ENCODE results near the gene COBL.

COBL gene

DNA sequence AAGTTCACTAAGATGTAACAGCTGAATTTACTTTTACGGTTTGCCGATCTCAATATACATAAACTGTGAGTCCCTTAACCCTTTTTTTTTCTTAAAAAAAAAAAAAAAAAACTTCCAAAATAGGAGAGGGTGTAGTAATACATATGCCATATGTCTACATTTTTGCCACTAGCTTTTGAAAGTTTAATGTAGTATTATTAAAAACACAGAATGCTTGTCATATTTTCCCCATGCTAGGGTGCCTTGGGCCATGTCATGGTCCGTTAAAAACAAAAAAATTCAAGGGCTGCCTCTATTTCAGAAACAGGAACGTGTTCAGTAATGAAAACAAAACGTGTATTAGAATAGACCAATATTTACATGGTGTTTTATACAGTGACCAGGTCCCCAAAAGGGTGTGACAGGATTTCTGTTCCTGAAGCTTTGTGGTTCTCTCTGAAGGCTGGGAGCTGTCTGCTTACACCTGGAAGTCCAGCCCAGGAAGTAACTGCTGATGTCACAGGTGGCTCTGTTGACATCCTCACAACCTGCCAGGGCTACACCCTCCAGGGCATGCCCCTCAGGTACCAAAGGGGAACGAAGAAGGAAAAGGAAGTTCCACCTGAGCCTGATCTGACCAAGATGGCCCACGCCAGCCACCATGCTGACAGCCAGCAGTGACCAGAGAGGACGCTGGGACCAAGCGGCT, 79.0 kb downstream of the COBL start:
- no peaks in the 10 kb centered on the region for H3K36me3 ChIP-seq (ENCODE audit: control insufficient read depth in 4 of 4, insufficient read depth in 4 of 4, low read length in 3 of 4)
- no peak overlapping the region for H3K4me3 ChIP-seq (ENCODE audit: control insufficient read depth in 1 of 7, extremely low read depth in 1 of 7, insufficient read depth in 4 of 7, low read depth in 2 of 7, low read length in 6 of 7)
- H3K4me1 ChIP-seq (ENCODE audit: control extremely low read depth in 1 of 4, control insufficient read depth in 4 of 4, insufficient read depth in 4 of 4, low read length in 3 of 4) = no peaks in the 10 kb centered on the region
- 92% methylated on average over 6 of the region's 9 CpGs for WGBS (ENCODE audit: insufficient coverage)
- H3K9me3 ChIP-seq (ENCODE audit: control extremely low read depth in 1 of 5, control insufficient read depth in 4 of 5, insufficient read depth in 2 of 5, low read depth in 1 of 5, low read length in 4 of 5) = no peaks in the 10 kb centered on the region
- H3K27me3 ChIP-seq (replicated peaks in 2 of 5; ENCODE audit: control insufficient read depth in 4 of 5, insufficient read depth in 5 of 5, low read length in 4 of 5) = no peaks in the 10 kb centered on the region
- CTCF ChIA-PET = no interaction called here
- POLR2A ChIA-PET = no interaction called here
- H3K27ac ChIP-seq (ENCODE audit: insufficient read depth in 1 of 2, low read depth in 1 of 2, low read length in 2 of 2, poor library complexity in 1 of 2, severe bottlenecking in 2 of 2) = no peak overlapping the region
- DNase-seq = no peak

DNA sequence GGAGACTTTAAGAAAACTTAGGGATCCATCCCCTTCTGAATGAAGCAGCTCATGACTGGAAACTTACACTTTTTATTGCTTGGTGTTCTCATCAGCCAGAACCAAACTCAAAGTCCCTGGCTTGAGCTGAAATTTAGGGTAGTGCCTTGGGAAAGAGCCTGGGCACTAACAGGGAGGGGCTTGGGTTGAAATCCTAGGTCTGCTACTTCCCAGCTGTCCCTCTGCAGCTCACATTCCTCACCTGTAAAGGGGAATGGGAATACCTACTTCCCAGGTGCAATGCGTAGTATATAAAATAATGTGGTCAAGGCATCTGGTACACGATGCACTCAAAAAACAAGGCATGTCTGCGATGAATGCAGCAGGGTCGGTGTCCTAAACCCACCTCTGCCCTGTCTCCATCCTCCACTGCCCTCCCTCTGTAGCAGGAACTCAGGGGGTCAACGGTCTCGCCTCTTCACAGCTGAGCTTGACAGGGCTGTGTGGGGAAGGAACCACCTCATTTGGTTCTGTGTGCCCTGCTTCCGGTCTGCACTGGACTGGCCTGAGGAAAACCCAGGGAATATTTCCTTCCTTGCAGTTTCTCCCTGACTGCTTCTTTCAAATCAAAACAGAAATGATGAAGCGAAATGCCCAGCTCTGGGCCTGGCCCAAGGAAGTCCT, 80.0 kb downstream of the COBL start:
- 96% methylated on average over 8 of the region's 8 CpGs for WGBS (ENCODE audit: insufficient coverage)
- ChIA-PET POLR2A (no interaction called here), CTCF (no interaction called here)
- Histone ChIP-seq H3K27ac (ENCODE audit: insufficient read depth in 1 of 2, low read depth in 1 of 2, low read length in 2 of 2, poor library complexity in 1 of 2, severe bottlenecking in 2 of 2) (no peak overlapping the region), H3K27me3 (replicated peaks in 2 of 5; ENCODE audit: control insufficient read depth in 4 of 5, insufficient read depth in 5 of 5, low read length in 4 of 5) (no peaks in the 10 kb centered on the region), H3K9me3 (ENCODE audit: control extremely low read depth in 1 of 5, control insufficient read depth in 4 of 5, insufficient read depth in 2 of 5, low read depth in 1 of 5, low read length in 4 of 5) (no peaks in the 10 kb centered on the region), H3K4me1 (ENCODE audit: control extremely low read depth in 1 of 4, control insufficient read depth in 4 of 4, insufficient read depth in 4 of 4, low read length in 3 of 4) (no peaks in the 10 kb centered on the region), H3K36me3 (ENCODE audit: control insufficient read depth in 4 of 4, insufficient read depth in 4 of 4, low read length in 3 of 4) (no peaks in the 10 kb centered on the region), H3K4me3 (ENCODE audit: control insufficient read depth in 1 of 7, extremely low read depth in 1 of 7, insufficient read depth in 4 of 7, low read depth in 2 of 7, low read length in 6 of 7) (no peak overlapping the region)
- no peak for DNase-seq

DNA sequence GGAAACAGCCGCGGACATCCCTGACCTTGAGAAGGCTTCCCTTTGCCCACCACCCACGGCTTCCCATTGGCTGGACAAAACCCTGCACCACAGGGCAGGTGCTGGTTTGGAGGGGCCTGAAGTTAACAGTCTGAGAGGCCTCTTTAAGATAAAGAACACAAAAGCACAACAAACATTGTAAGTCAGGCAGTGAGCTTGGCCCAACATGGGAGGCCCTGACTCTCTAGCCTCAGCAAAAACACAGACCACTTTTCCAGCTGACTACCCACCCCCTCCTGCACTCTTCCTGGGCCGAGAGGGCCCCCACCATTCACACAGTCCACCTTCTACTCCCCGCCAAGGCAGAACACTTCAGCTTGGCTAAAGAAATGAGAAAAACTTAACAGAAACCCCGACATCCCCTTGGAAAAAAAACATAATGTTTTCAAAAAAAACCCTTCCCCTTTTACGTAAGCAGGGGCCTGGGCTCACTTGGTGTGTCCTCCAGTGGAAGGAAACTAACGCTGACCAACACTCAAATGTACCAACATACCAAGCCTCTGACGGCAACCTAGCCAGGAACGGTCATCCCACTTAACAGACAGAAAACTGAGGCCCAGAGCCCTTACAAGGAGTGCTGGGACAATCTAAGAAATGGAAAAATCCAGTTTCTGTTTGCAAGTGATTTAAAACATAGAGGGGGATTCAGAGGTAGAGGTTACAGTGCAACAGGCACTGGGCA, 80.9 kb downstream of the COBL start:
- ChIA-PET CTCF (no interaction called here), POLR2A (no interaction called here)
- no peaks in the 10 kb centered on the region for H3K36me3 ChIP-seq (ENCODE audit: control insufficient read depth in 4 of 4, insufficient read depth in 4 of 4, low read length in 3 of 4)
- H3K27ac ChIP-seq (ENCODE audit: insufficient read depth in 1 of 2, low read depth in 1 of 2, low read length in 2 of 2, poor library complexity in 1 of 2, severe bottlenecking in 2 of 2) = no peak overlapping the region
- DNase-seq = no peak
- no peaks in the 10 kb centered on the region for H3K9me3 ChIP-seq (ENCODE audit: control extremely low read depth in 1 of 5, control insufficient read depth in 4 of 5, insufficient read depth in 2 of 5, low read depth in 1 of 5, low read length in 4 of 5)
- WGBS (ENCODE audit: insufficient coverage) = 89% methylated on average over 9 of the region's 10 CpGs
- H3K4me3 ChIP-seq (ENCODE audit: control insufficient read depth in 1 of 7, extremely low read depth in 1 of 7, insufficient read depth in 4 of 7, low read depth in 2 of 7, low read length in 6 of 7) = no peak overlapping the region
- H3K27me3 ChIP-seq (replicated peaks in 2 of 5; ENCODE audit: control insufficient read depth in 4 of 5, insufficient read depth in 5 of 5, low read length in 4 of 5) = no peaks in the 10 kb centered on the region
- no peaks in the 10 kb centered on the region for H3K4me1 ChIP-seq (ENCODE audit: control extremely low read depth in 1 of 4, control insufficient read depth in 4 of 4, insufficient read depth in 4 of 4, low read length in 3 of 4)

DNA sequence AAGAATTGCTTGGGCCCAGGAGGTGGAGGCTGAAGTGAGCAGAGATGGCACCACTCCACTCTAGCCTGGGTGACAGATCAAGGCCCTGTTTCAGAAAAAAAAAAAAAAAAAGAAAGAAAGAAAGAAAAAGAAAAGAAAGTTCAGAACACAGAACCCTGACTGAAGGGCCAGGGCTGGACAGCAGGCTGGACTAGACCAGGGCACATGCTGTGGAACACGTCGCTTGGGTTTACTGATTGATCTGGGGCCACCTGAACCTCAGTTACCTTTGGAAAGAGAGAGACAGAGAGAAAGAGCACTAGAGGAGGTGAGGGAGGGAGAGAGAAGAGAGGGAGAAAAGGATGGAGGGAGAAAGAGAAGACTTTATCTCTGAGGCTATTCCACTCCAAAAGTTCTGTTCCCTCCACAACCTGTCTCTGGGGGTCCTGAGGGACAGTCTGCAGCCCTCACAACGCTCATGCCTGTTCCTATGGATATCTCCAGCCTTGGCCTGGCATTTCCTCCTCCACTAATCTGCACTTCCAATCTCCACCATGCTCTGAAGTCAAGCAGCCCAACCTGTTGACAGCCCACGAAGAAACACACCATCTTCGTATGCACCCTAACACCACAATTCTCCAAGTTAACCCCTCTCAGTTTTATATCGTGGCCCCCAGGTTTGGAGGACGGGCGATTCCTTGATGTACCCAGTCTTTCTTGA, 81.8 kb downstream of the COBL start:
- peaks cover 0 to 5% (median 0%) of the 10 kb centered on the region in 5 experiments for H3K27me3 ChIP-seq (replicated peaks in 2 of 5; ENCODE audit: control insufficient read depth in 4 of 5, insufficient read depth in 5 of 5, low read length in 4 of 5)
- no peaks in the 10 kb centered on the region for H3K9me3 ChIP-seq (ENCODE audit: control extremely low read depth in 1 of 5, control insufficient read depth in 4 of 5, insufficient read depth in 2 of 5, low read depth in 1 of 5, low read length in 4 of 5)
- WGBS (ENCODE audit: insufficient coverage) = 97% methylated on average over 8 of the region's 8 CpGs
- CTCF ChIA-PET = no interaction called here
- POLR2A ChIA-PET = no interaction called here
- DNase-seq = no peak
- H3K27ac ChIP-seq (ENCODE audit: insufficient read depth in 1 of 2, low read depth in 1 of 2, low read length in 2 of 2, poor library complexity in 1 of 2, severe bottlenecking in 2 of 2) = no peak overlapping the region
- no peak overlapping the region for H3K4me3 ChIP-seq (ENCODE audit: control insufficient read depth in 1 of 7, extremely low read depth in 1 of 7, insufficient read depth in 4 of 7, low read depth in 2 of 7, low read length in 6 of 7)
- no peaks in the 10 kb centered on the region for H3K36me3 ChIP-seq (ENCODE audit: control insufficient read depth in 4 of 4, insufficient read depth in 4 of 4, low read length in 3 of 4)
- H3K4me1 ChIP-seq (ENCODE audit: control extremely low read depth in 1 of 4, control insufficient read depth in 4 of 4, insufficient read depth in 4 of 4, low read length in 3 of 4) = no peaks in the 10 kb centered on the region

DNA sequence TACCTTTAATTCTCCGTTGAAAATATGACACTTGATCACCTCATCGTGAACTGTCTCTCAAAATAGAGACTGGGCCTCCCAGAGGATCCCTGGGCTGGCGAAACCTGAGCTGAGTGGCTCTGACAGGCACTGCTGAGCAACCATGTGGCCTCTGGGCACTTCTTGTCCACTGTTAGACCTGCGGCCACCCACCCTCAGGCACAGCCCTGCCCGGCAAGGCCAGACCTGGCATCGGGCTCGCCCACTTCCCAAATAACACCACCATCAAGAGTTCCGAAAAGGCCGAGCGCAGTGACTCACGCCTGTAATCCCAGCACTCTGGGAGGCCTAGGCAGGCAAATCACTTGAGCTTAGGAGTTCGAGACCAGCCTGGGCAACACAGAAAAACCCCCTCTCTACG, 82.5 kb downstream of the COBL start:
- Histone ChIP-seq H3K27me3 (replicated peaks in 2 of 5; ENCODE audit: control insufficient read depth in 4 of 5, insufficient read depth in 5 of 5, low read length in 4 of 5) (peaks cover 0 to 5% (median 0%) of the 10 kb centered on the region in 5 experiments), H3K4me3 (ENCODE audit: control insufficient read depth in 1 of 7, extremely low read depth in 1 of 7, insufficient read depth in 4 of 7, low read depth in 2 of 7, low read length in 6 of 7) (no peak overlapping the region), H3K36me3 (ENCODE audit: control insufficient read depth in 4 of 4, insufficient read depth in 4 of 4, low read length in 3 of 4) (no peaks in the 10 kb centered on the region), H3K9me3 (ENCODE audit: control extremely low read depth in 1 of 5, control insufficient read depth in 4 of 5, insufficient read depth in 2 of 5, low read depth in 1 of 5, low read length in 4 of 5) (no peaks in the 10 kb centered on the region), H3K4me1 (ENCODE audit: control extremely low read depth in 1 of 4, control insufficient read depth in 4 of 4, insufficient read depth in 4 of 4, low read length in 3 of 4) (no peaks in the 10 kb centered on the region), H3K27ac (ENCODE audit: insufficient read depth in 1 of 2, low read depth in 1 of 2, low read length in 2 of 2, poor library complexity in 1 of 2, severe bottlenecking in 2 of 2) (no peak overlapping the region)
- DNase-seq = no peak
- POLR2A ChIA-PET = no interaction called here
- CTCF ChIA-PET = no interaction called here
- WGBS (ENCODE audit: insufficient coverage) = 100% methylated on average over 3 of the region's 13 CpGs

DNA sequence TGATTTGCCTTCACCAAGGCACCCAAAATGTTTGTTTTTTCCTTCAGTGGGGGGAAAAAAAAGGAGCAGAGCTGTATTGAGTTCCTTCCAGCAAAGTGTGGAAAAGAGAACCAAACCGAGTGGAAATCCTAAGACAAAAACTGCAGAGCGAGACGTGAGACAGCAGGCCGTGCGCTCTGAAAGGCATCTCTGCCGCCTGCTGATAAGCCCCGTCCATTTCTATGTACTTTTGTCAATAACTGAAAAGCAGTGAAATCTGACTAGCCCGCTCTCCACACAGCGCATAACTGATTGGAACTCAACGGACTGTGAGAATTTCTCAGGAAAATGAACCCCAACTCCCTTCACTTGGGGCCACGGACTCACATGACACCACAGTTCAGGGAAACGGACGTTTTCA, 83.2 kb downstream of the COBL start:
- H3K4me1 ChIP-seq (ENCODE audit: control extremely low read depth in 1 of 4, control insufficient read depth in 4 of 4, insufficient read depth in 4 of 4, low read length in 3 of 4) = no peaks in the 10 kb centered on the region
- peak overlapping the region in 1 of 2 experiments; percentile 11 for H3K27ac ChIP-seq (ENCODE audit: insufficient read depth in 1 of 2, low read depth in 1 of 2, low read length in 2 of 2, poor library complexity in 1 of 2, severe bottlenecking in 2 of 2)
- ChIA-PET POLR2A (no interaction called here), CTCF (no interaction called here)
- WGBS (ENCODE audit: insufficient coverage) = 95% methylated on average over 13 of the region's 13 CpGs
- no peaks in the 10 kb centered on the region for H3K9me3 ChIP-seq (ENCODE audit: control extremely low read depth in 1 of 5, control insufficient read depth in 4 of 5, insufficient read depth in 2 of 5, low read depth in 1 of 5, low read length in 4 of 5)
- no peaks in the 10 kb centered on the region for H3K36me3 ChIP-seq (ENCODE audit: control insufficient read depth in 4 of 4, insufficient read depth in 4 of 4, low read length in 3 of 4)
- DNase-seq = no peak
- no peak overlapping the region for H3K4me3 ChIP-seq (ENCODE audit: control insufficient read depth in 1 of 7, extremely low read depth in 1 of 7, insufficient read depth in 4 of 7, low read depth in 2 of 7, low read length in 6 of 7)
- peaks cover 0 to 8% (median 0%) of the 10 kb centered on the region in 5 experiments for H3K27me3 ChIP-seq (replicated peaks in 2 of 5; ENCODE audit: control insufficient read depth in 4 of 5, insufficient read depth in 5 of 5, low read length in 4 of 5)

DNA sequence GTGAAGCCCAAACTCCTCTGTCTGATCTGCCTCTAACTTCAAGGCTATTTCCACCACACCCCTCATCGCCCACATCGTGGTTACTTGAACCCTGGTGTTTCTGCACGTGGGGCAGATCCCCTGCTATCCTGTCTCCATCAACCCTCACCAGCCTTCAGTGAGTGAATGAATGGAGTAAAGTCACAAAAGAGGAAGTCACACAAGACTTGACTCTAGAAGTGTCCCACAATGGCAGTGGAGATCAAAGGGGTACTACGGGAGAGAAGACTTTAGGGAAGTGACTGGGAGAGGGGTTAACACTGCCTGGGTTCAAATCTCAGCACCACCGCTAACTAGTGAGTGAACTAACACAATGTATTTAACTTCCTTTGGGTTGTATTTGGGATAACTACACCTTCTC, 85.9 kb downstream of the COBL start:
- Histone ChIP-seq H3K27me3 (replicated peaks in 2 of 5; ENCODE audit: control insufficient read depth in 4 of 5, insufficient read depth in 5 of 5, low read length in 4 of 5) (peaks cover 0 to 8% (median 1%) of the 10 kb centered on the region in 5 experiments), H3K4me3 (ENCODE audit: control insufficient read depth in 1 of 7, extremely low read depth in 1 of 7, insufficient read depth in 4 of 7, low read depth in 2 of 7, low read length in 6 of 7) (no peak overlapping the region), H3K9me3 (ENCODE audit: control extremely low read depth in 1 of 5, control insufficient read depth in 4 of 5, insufficient read depth in 2 of 5, low read depth in 1 of 5, low read length in 4 of 5) (no peaks in the 10 kb centered on the region), H3K27ac (ENCODE audit: insufficient read depth in 1 of 2, low read depth in 1 of 2, low read length in 2 of 2, poor library complexity in 1 of 2, severe bottlenecking in 2 of 2) (no peak overlapping the region), H3K4me1 (ENCODE audit: control extremely low read depth in 1 of 4, control insufficient read depth in 4 of 4, insufficient read depth in 4 of 4, low read length in 3 of 4) (peaks cover 0 to 2% (median 0%) of the 10 kb centered on the region in 4 experiments), H3K36me3 (ENCODE audit: control insufficient read depth in 4 of 4, insufficient read depth in 4 of 4, low read length in 3 of 4) (no peaks in the 10 kb centered on the region)
- 29% methylated on average over 1 of the region's 5 CpGs for WGBS (ENCODE audit: insufficient coverage)
- peak in 2 of 3 donors; percentile 10 to 11 for DNase-seq
- ChIA-PET CTCF (no interaction called here), POLR2A (no interaction called here)

Data from common myeloid progenitor, CD34-positive (primary cell).